ENCODE results near the gene WASF2. TPM values are rescaled to one million over a fixed set of nuclear protein-coding genes. Genes with fewer than 3 reads are reported as not detected.

The WASF2 gene
- total and polyA plus RNA-seq, 2 of the 8 experiments (the other 6 are each of a cell fraction or from before 2014, with no cell fraction given): 32.1 to 86.6 TPM

GRCh38 chr1:27383039-27383605, 106.8 kb downstream of the WASF2 start, which contains the start of gene CD164L2:
Gene CD164L2 (minus strand): TSS chr1:27383333. CDS start chr1:27383239, 94 bp downstream.
- peak within 1 kb of the TSS; percentile 88; the same call in 1 of the 2 replicates for H2BK15ac ChIP-seq (ENCODE audit: low read length)
- H3K4me2 ChIP-seq (ENCODE audit: insufficient read depth in 1 of 2, low read depth in 2 of 2, low read length in 2 of 2): peak within 1 kb of the TSS; percentile 45 to 89

More at GRCh38 chr1:27383039-27383605, 106.8 kb downstream of the WASF2 start, which contains the start of gene CD164L2:
- no peak within 1 kb of the TSS for H3K9ac ChIP-seq (replicated peaks in 1 of 4; ENCODE audit: extremely low read depth in 1 of 4, low read depth in 3 of 4, low read length in 3 of 4)
- H3K4me3 ChIP-seq (ENCODE audit: extremely low read depth in 1 of 4, insufficient read depth in 2 of 4, low read depth in 3 of 4, low read length in 4 of 4): peak within 1 kb of the TSS; percentile 36 to 74 (median 52)
- no peak within 1 kb of the TSS for H4K5ac ChIP-seq (ENCODE audit: insufficient read length, low read depth, low read length)
- peaks cover 0 to 16% (median 9%) of the 10 kb centered on the region in 4 experiments; a peak in 6 of 7 replicates for H3K27me3 ChIP-seq (replicated peaks in 1 of 4; ENCODE audit: control insufficient read depth in 3 of 4, extremely low read depth in 1 of 4, insufficient read depth in 3 of 4, low read length in 3 of 4)
- ChIA-PET CTCF (ENCODE audit: partially characterized antibody) (interaction anchor here (0.5 to 18.9 kb wide), 16 partner anchors 7 to 1097 kb away, joined by 3 to 625 read pairs (median 4); partner anchors contain the start of genes FCN3, GPR3 and MAP3K6), POLR2A (ENCODE audit: partially characterized antibody) (interaction anchor here (1.0 to 3.7 kb wide), 8 partner anchors 13 to 386 kb away, joined by 3 to 18 read pairs (median 4); partner anchors contain the start of gene MAP3K6)
- H2AFZ ChIP-seq (ENCODE audit: low read length): no peak within 1 kb of the TSS
- peak within 1 kb of the TSS; percentile 68; the same call in 1 of the 2 replicates for H2BK12ac ChIP-seq (ENCODE audit: low read depth, low read length)
- no peaks in the 10 kb centered on the region for H4K20me1 ChIP-seq (replicated peaks in 1 of 2; ENCODE audit: control insufficient read depth in 1 of 2, insufficient read depth in 2 of 2, low read length in 2 of 2)
- peaks cover 4% of the 10 kb centered on the region; the same call in 1 of the 2 replicates for H3K23me2 ChIP-seq (ENCODE audit: low read depth, low read length)
- no peak within 1 kb of the TSS for H2BK20ac ChIP-seq (ENCODE audit: low read length)
- peak within 1 kb of the TSS; percentile 73; the same call in 1 of the 2 replicates for H3K18ac ChIP-seq (ENCODE audit: extremely low read depth, low read length)
- 10% methylated on average over 21 of the region's 43 CpGs; no CpG with 5 or more reads in 1 of the 2 experiments for WGBS, 2 experiments (ENCODE audit: extremely low coverage in 1 of 2, insufficient coverage in 1 of 2, insufficient read length in 1 of 2, insufficient replicate concordance in 2 of 2, low coverage in 1 of 2, low lambda C conversion rate in 2 of 2, missing lambda C conversion rate in 1 of 2)
- no peak within 1 kb of the TSS for H3K56ac ChIP-seq (replicated peaks; ENCODE audit: insufficient read length, low read depth, low read length)
- no peaks in the 10 kb centered on the region for H3K9me3 ChIP-seq (ENCODE audit: insufficient read depth in 2 of 2, low read depth in 1 of 2, low read length in 1 of 2)
- H3K4ac ChIP-seq (replicated peaks; ENCODE audit: insufficient read length, low read depth, low read length): no peak within 1 kb of the TSS
- H3K36me3 ChIP-seq (ENCODE audit: control insufficient read depth in 2 of 4, insufficient read depth in 4 of 4, low read length in 3 of 4): no peaks in the 10 kb centered on the region
- H2BK120ac ChIP-seq (replicated peaks; ENCODE audit: low read depth, low read length): no peak within 1 kb of the TSS
- no peak within 1 kb of the TSS for H3K23ac ChIP-seq (ENCODE audit: insufficient read length)
- H3K79me1 ChIP-seq (ENCODE audit: low read depth, low read length): no peaks in the 10 kb centered on the region
- peak within 1 kb of the TSS; percentile 40 for H4K91ac ChIP-seq (replicated peaks; ENCODE audit: insufficient read length, low read length)
- H3K14ac ChIP-seq (ENCODE audit: insufficient read length): no peak within 1 kb of the TSS
- H4K8ac ChIP-seq (ENCODE audit: extremely low read depth, insufficient read depth, low read length): no peak within 1 kb of the TSS
- no peak within 1 kb of the TSS for H3K27ac ChIP-seq (ENCODE audit: low read depth, low read length)
- H3K79me2 ChIP-seq (ENCODE audit: control insufficient read depth in 1 of 2, insufficient read depth in 2 of 2, low read length in 2 of 2): no peaks in the 10 kb centered on the region
- DNase-seq (ENCODE audit: low read depth in 1 of 2, low spot score in 2 of 2) (peak in 1 of 2 experiments; percentile 100), FAIRE-seq (no peak)
- H2BK5ac ChIP-seq (ENCODE audit: low read depth, low read length): no peak within 1 kb of the TSS
- peaks cover 0 to 7% (median under 1%) of the 10 kb centered on the region in 4 experiments; a peak in 3 of 7 replicates for H3K4me1 ChIP-seq (replicated peaks in 1 of 4; ENCODE audit: control insufficient read depth in 3 of 4, insufficient read depth in 4 of 4, low read length in 3 of 4)
- H2AK5ac ChIP-seq (ENCODE audit: low read depth, low read length): peak within 1 kb of the TSS; percentile 61; the same call in 1 of the 2 replicates

Data from H1 (cell line).